Measurements from ENCODE around the gene TRIM2. TPM values are rescaled to one million over a fixed set of nuclear protein-coding genes. Genes with fewer than 3 reads are reported as not detected.

The TRIM2 gene
- total and polyA plus RNA-seq, 2 experiments from 2014 or later, result 22.0 to 61.5 TPM

GRCh38 chr4:153174821-153175567 is 29.2 kb upstream of the TRIM2 start:
- no peak overlapping the region for H3K27ac Mint-ChIP-seq
- no peak for TF ChIP-seq POLR2AphosphoS5 (IDR thresholded peaks at IDR 0.05; ENCODE audit: low read depth)
- TF ChIP-seq CREB1 (CRISPR knock-in tag; IDR thresholded peaks at IDR 0.05; ENCODE audit: low read depth), result no peak
- no peak for TF ChIP-seq ZNF462 (CRISPR knock-in tag; IDR thresholded peaks at IDR 0.05)
- no peak for TF ChIP-seq EZH2phosphoT487 (IDR thresholded peaks at IDR 0.05; ENCODE audit: unreplicated experiment)
- TF ChIP-seq JUNB (IDR thresholded peaks at IDR 0.05; ENCODE audit: unreplicated experiment), result no peak
- TF ChIP-seq CTCF (conservative IDR thresholded peaks at IDR 0.05; ENCODE audit: low read depth in 2 of 2), result no peak
- no peak for TF ChIP-seq EZH2 (IDR thresholded peaks at IDR 0.05; ENCODE audit: low read depth, unreplicated experiment)
- no peak for TF ChIP-seq NANOG (IDR thresholded peaks at IDR 0.05; ENCODE audit: borderline replicate concordance)
- TF ChIP-seq STAT1 (IDR thresholded peaks at IDR 0.05; ENCODE audit: unreplicated experiment), result no peak
- TF ChIP-seq ZNF331 (CRISPR knock-in tag; IDR thresholded peaks at IDR 0.05; ENCODE audit: low read depth), result no peak
- no peak for TF ChIP-seq REST (IDR thresholded peaks at IDR 0.05; ENCODE audit: unreplicated experiment)
- TF ChIP-seq ETS1 (IDR thresholded peaks at IDR 0.05), result no peak
- TF ChIP-seq ZNF114 (CRISPR knock-in tag; IDR thresholded peaks at IDR 0.05), result no peak
- H3K27ac ChIP-seq (ENCODE audit: low read depth), result no peak overlapping the region
- H3K27me3 ChIP-seq (ENCODE audit: insufficient read depth), result no peaks in the 10 kb centered on the region
- H3K36me3 Mint-ChIP-seq (ENCODE audit: low read depth), result no peaks in the 10 kb centered on the region
- no peaks in the 10 kb centered on the region for H3K9me2 ChIP-seq (ENCODE audit: insufficient read depth)
- no peak overlapping the region for H2AFZ ChIP-seq
- no peak overlapping the region for H3K4me3 Mint-ChIP-seq
- no peaks in the 10 kb centered on the region for H3K79me2 ChIP-seq (replicated peaks; ENCODE audit: insufficient read depth)
- DNase-seq (ENCODE audit: low spot score), result no peak
- no peaks in the 10 kb centered on the region for H4K20me1 ChIP-seq (replicated peaks; ENCODE audit: insufficient read depth)
- peaks cover 8% of the 10 kb centered on the region; the same call in 1 of the 2 replicates for H3K4me1 ChIP-seq (ENCODE audit: insufficient read depth)
- H3K27me3 Mint-ChIP-seq (ENCODE audit: insufficient read depth, low read depth, poor library complexity), result peaks cover 6% of the 10 kb centered on the region
- H3K4me3 ChIP-seq, result no peak overlapping the region
- no peak overlapping the region for H3K4me2 ChIP-seq
- no peaks in the 10 kb centered on the region for H3K9me3 Mint-ChIP-seq
- H3K36me3 ChIP-seq (ENCODE audit: insufficient read depth), result no peaks in the 10 kb centered on the region
- peaks cover 15% of the 10 kb centered on the region for H3K4me1 Mint-ChIP-seq
- H3F3A ChIP-seq (replicated peaks; ENCODE audit: low read depth), result 0 out of 2 replicates have a peak, but pooled peaks cover 8% of the 10 kb centered on the region
- ATAC-seq, result no peak
